Endothelial cell of umbilical vein (primary cell): ENCODE data around the gene PODNL1. TPM values are rescaled to one million over a fixed set of nuclear protein-coding genes. Genes with fewer than 3 reads are reported as not detected.

Experiments used
- BruUV-seq: library from RNA; stranded (reverse); fragments of 400-500 nt; replicated peaks from 2 replicates; lab custom pipeline; 2021; lab: Mats Ljungman, UMichigan
- CTCF ChIA-PET: fragments of 300-600, 350-600 bp; sonication (Branson Sonifier 250); formaldehyde crosslinking; loops from one replicate; lab custom pipeline; 2021; ENCODE audit warnings: antibody characterized with exemption, inconsistent platforms; lab: Charles Lee
- POLR2A ChIA-PET: fragments of 300-600, 350-600 bp; sonication (Branson Sonifier 250); formaldehyde crosslinking; loops from one replicate; lab custom pipeline; 2021; ENCODE audit warnings: antibody characterized with exemption, inconsistent platforms; lab: Charles Lee
- DNase-seq: peaks from one replicate; pipeline ENCODE4 v3.0.0-alpha.2; 2011; ENCODE audit warnings: low read depth, low spot score
- FAIRE-seq: peaks from 2 replicates; lab custom pipeline; 2011; peaks lifted over from hg19 to GRCh38; lab: Jason Lieb, UNC
- H2AFZ ChIP-seq: 2 replicates; pipeline ENCODE4 v1.6.0; 2012; ENCODE audit warnings: low read depth, low read length, control low read depth, inconsistent platforms
- H3K27ac ChIP-seq: 2 replicates; pipeline ENCODE4 v1.5.1; 2011; ENCODE audit warnings: low read depth, mild to moderate bottlenecking, control low read depth, low read length, moderate library complexity; ENCODE audit not compliant: insufficient read depth
- H3K27me3 ChIP-seq, 2 experiments: 2 replicates each; pipeline versions ENCODE4 v1.6.0 to v1.6.1; 2011; ENCODE audit warnings: low read length in 2 of 2, mixed read lengths in 1 of 2; ENCODE audit not compliant: control insufficient read depth in 2 of 2, insufficient read depth in 2 of 2
- H3K36me3 ChIP-seq, 2 experiments: 2 replicates in 1 of 2; 3 replicates in 1 of 2; pipeline ENCODE4 v1.5.1; 2011; ENCODE audit warnings: low read length in 2 of 2, mild to moderate bottlenecking in 1 of 2, moderate library complexity in 1 of 2; ENCODE audit not compliant: control insufficient read depth in 2 of 2, insufficient read depth in 2 of 2; ENCODE audit errors: extremely low read depth in 1 of 2
- H3K4me1 ChIP-seq: 3 replicates; pipeline ENCODE4 v1.5.1; 2011; ENCODE audit warnings: mild to moderate bottlenecking, low read length; ENCODE audit not compliant: control insufficient read depth, insufficient read depth; ENCODE audit errors: extremely low read depth
- H3K4me2 ChIP-seq: 2 replicates; pipeline ENCODE4 v1.6.1; 2011; ENCODE audit warnings: low read length, control low read depth, mixed read lengths; ENCODE audit not compliant: insufficient read depth
- H3K4me3 ChIP-seq, 3 experiments: fragments of 200-600 bp in 1 of 3; sonication (generic), shearing (Covaris generic) in 1 of 3; replicated peaks in 1 of 3; 2 replicates each; pipeline ENCODE4 v1.5.1; 2011 to 2016; ENCODE audit warnings: control low read depth in 3 of 3, low read length in 3 of 3, mild to moderate bottlenecking in 2 of 3, inconsistent platforms in 1 of 3, low read depth in 1 of 3, moderate library complexity in 1 of 3; ENCODE audit not compliant: insufficient read depth in 1 of 3
- H3K79me2 ChIP-seq: 2 replicates; pipeline ENCODE4 v1.6.0; 2012; ENCODE audit warnings: low read length, inconsistent platforms; ENCODE audit not compliant: control insufficient read depth, insufficient read depth
- H3K9ac ChIP-seq: replicated peaks from 2 replicates; pipeline ENCODE3; 2011; ENCODE audit warnings: low read length, control low read depth; ENCODE audit not compliant: insufficient read depth; ENCODE audit errors: extremely low read depth
- H3K9me1 ChIP-seq: replicated peaks from 3 replicates; pipeline ENCODE4 v1.6.0; 2011; ENCODE audit warnings: mild to moderate bottlenecking, low read length; ENCODE audit not compliant: control insufficient read depth, insufficient read depth; ENCODE audit errors: extremely low read depth
- H3K9me3 ChIP-seq: replicated peaks from 2 replicates; pipeline ENCODE4 v1.5.1; 2012; ENCODE audit warnings: low read length, inconsistent platforms; ENCODE audit not compliant: control insufficient read depth, insufficient read depth
- H4K20me1 ChIP-seq: replicated peaks from 2 replicates; pipeline ENCODE3; 2011; ENCODE audit warnings: mild to moderate bottlenecking, low read length; ENCODE audit not compliant: control insufficient read depth, insufficient read depth; ENCODE audit errors: extremely low read depth
- CTCF ChIP-seq, 2 donors: IDR thresholded peaks; 1 replicate in 1 of 2; 2 replicates in 1 of 2; pipeline ENCODE4 v1.5.1; 2011; ENCODE audit warnings: low read length in 2 of 2, mild to moderate bottlenecking in 2 of 2, moderate library complexity in 2 of 2, control low read depth in 1 of 2, inconsistent platforms in 1 of 2, low read depth in 1 of 2; ENCODE audit not compliant: insufficient read depth in 1 of 2; ENCODE audit errors: extremely low read depth in 1 of 2
- EZH2 ChIP-seq: IDR thresholded peaks from 2 replicates; pipeline ENCODE4 v1.6.1; 2012; ENCODE audit warnings: borderline replicate concordance, low read depth, mild to moderate bottlenecking, moderate library complexity, low read length, inconsistent platforms; ENCODE audit not compliant: severe bottlenecking
- FOS ChIP-seq: IDR thresholded peaks from 2 replicates; pipeline ENCODE4 v1.6.1; 2011; ENCODE audit warnings: mild to moderate bottlenecking, low read length, moderate library complexity, borderline replicate concordance; ENCODE audit not compliant: insufficient read depth
- GATA2 ChIP-seq: IDR thresholded peaks from 2 replicates; pipeline ENCODE4 v1.7.0; 2011; ENCODE audit warnings: low read depth, mild to moderate bottlenecking, moderate library complexity, mixed read lengths, low read length; ENCODE audit not compliant: insufficient read length, insufficient read depth
- JUN ChIP-seq: IDR thresholded peaks from 2 replicates; pipeline ENCODE4 v1.6.1; 2011; ENCODE audit warnings: borderline replicate concordance, low read depth; ENCODE audit not compliant: insufficient read length, insufficient read depth
- MAX ChIP-seq: IDR thresholded peaks from 2 replicates; pipeline ENCODE4 v1.6.1; 2011; ENCODE audit not compliant: insufficient read depth, insufficient read length
- MYC ChIP-seq: IDR thresholded peaks from one replicate; pipeline ENCODE4 v1.6.1; 2011; ENCODE audit warnings: mild to moderate bottlenecking, low read depth, low read length
- POLR2A ChIP-seq: IDR thresholded peaks from 2 replicates; pipeline ENCODE4 v1.6.1; 2012; ENCODE audit warnings: low read depth, mild to moderate bottlenecking, control low read depth, low read length
- POLR2AphosphoS5 ChIP-seq: IDR thresholded peaks from 2 replicates; pipeline ENCODE4 v1.6.1; 2012; ENCODE audit warnings: low read depth, mild to moderate bottlenecking, control low read depth, low read length, moderate library complexity; ENCODE audit not compliant: insufficient read depth
- dilution Hi-C: fragments of 300-500 bp; cut with MboI; formaldehyde crosslinking; loops from one replicate; pipeline ENCODE4 v1.15.0; 2019; ENCODE audit warnings: low sequenced_read_pairs; ENCODE audit not compliant: extremely low pct_ligation_motif_present
- intact Hi-C: fragments of 100-400 bp; cut with micrococcal nuclease; formaldehyde crosslinking; loops from one replicate; pipeline ENCODE4 v1.10.0; 2022
- polyA plus RNA-seq, 4 experiments: library from polyadenylated mRNA; depleted of rRNA in 3 of 4; stranded (reverse) in 3 of 4; unstranded in 1 of 4; fragments of >200 nt; gene quantifications; 2 replicates each; pipeline versions ENCODE4 v1.2.1 to v1.2.3, GENCODE V29; 2011 to 2012; ENCODE audit warnings: missing spikeins in 1 of 4
- total RNA-seq: library from RNA; stranded (reverse); gene quantifications from 2 replicates; pipeline ENCODE4 v1.2.3, GENCODE V29; 2021

Gene PODNL1
- total and polyA plus RNA-seq, 2 donors (not counting 3 experiments of a cell fraction or from before 2014, with no cell fraction given): 0.21 TPM; not detected in 1

DNA sequence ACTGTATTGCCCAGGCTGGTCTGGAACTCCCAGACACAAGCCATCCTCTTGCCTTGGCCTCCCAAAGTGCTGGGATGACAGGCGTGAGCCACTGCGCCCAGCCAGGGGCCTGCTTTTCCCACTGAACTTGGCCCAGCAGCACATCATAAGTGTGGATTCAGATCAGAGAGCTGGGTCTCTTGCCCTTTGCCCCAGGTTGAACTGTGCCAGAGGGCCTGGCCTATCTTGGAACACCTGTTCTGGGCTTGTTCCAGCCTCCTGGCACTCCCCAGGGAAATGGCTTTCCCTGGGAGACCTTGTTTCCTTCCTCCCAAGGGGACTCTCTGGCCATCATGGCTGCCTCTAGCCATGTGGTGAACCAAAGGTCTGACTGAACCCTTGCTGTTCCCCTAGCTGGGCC is 28.8 kb downstream of the PODNL1 start:
- Histone ChIP-seq H3K9me3 (no peaks in the 10 kb centered on the region), H4K20me1 (no peaks in the 10 kb centered on the region), H3K4me1 (peaks cover 7% of the 10 kb centered on the region), H3K27me3 (no peaks in the 10 kb centered on the region), H3K9ac (no peak overlapping the region), H3K79me2 (no peaks in the 10 kb centered on the region), H3K27ac (no peak overlapping the region), H2AFZ (no peak overlapping the region), H3K4me2 (no peak overlapping the region), H3K4me3 (no peak overlapping the region), H3K36me3 (peaks cover 0 to 4% of the 10 kb centered on the region in 2 experiments), H3K9me1 (no peaks in the 10 kb centered on the region)
- dilution Hi-C loops: no loop called here
- ChIA-PET CTCF (interaction anchor here (1.2 to 1.4 kb wide), 2 partner anchors 9 to 122 kb away, joined by 3 read pairs; partner anchors contain the start of gene IL27RA), POLR2A (interaction anchor here (0.7 kb wide), 1 partner anchor 9 kb away, joined by 5 read pairs; no protein-coding TSS in a partner anchor)
- TF ChIP-seq POLR2AphosphoS5: no peak
- TF ChIP-seq POLR2A: no peak
- TF ChIP-seq GATA2: no peak
- no peak for TF ChIP-seq MAX
- TF ChIP-seq MYC: no peak
- DNase-seq: no peak
- no TSS peak for BruUV-seq
- FAIRE-seq: no peak
- intact Hi-C loops: loop anchor here (5.0 kb wide), 1 partner anchor 123 kb away; the partner anchor contains the start of gene IL27RA

DNA sequence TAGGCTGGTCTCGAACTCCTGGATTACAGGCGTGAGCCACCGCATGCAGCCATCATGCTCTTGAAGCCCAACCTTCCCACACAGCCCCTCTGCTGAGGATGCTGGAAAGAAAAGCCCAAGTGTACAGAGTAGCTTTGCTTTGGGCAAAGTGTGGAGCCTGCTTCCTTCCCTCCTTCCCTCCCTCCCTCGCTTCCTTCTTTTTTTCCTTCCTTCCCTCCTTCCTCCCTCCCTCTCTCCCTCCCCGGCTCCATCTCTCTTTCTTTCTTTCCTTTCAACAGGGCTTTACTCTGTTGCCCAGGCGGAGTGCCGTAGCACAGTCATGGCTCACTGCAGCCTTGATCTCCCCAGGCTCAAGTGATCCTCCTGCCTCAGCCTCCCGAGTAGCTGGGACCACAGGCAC is 29.5 kb downstream of the PODNL1 start:
- no peaks in the 10 kb centered on the region for H4K20me1 ChIP-seq
- H3K36me3 ChIP-seq: peaks cover 0 to 4% of the 10 kb centered on the region in 2 experiments
- H3K27me3 ChIP-seq: no peaks in the 10 kb centered on the region
- H3K9ac ChIP-seq: no peak overlapping the region
- TF ChIP-seq MYC: no peak
- no peak for TF ChIP-seq MAX
- no peak for TF ChIP-seq EZH2
- TF ChIP-seq GATA2: no peak
- TF ChIP-seq JUN: no peak
- TF ChIP-seq CTCF (IDR thresholded peaks at IDR 0.05; ENCODE audit: extremely low read depth in 1 of 2, insufficient read depth in 1 of 2, low read depth in 1 of 2, low read length in 2 of 2): no peak
- no peak for TF ChIP-seq FOS
- TF ChIP-seq POLR2A: no peak
- no peak for TF ChIP-seq POLR2AphosphoS5
- H2AFZ ChIP-seq: no peak overlapping the region
- FAIRE-seq: no peak
- H3K27ac ChIP-seq: no peak overlapping the region
- peaks cover 7% of the 10 kb centered on the region for H3K4me1 ChIP-seq
- intact Hi-C loops: loop anchor here (5.0 kb wide), 1 partner anchor 124 kb away; the partner anchor contains the start of gene IL27RA
- BruUV-seq: no TSS peak
- ChIA-PET POLR2A (no interaction called here), CTCF (interaction anchor here (1.4 kb wide), 1 partner anchor 123 kb away, joined by 3 read pairs; the partner anchor contains the start of gene IL27RA)
- H3K9me1 ChIP-seq: no peaks in the 10 kb centered on the region
- H3K4me3 ChIP-seq: no peak overlapping the region
- no peaks in the 10 kb centered on the region for H3K9me3 ChIP-seq
- H3K4me2 ChIP-seq: no peak overlapping the region
- no peak for DNase-seq
- H3K79me2 ChIP-seq: no peaks in the 10 kb centered on the region
- dilution Hi-C loops: no loop called here
